Lower leg skin (tissue), 4 donors: Measurements from ENCODE around the gene SGF29. TPM values are rescaled to one million over a fixed set of nuclear protein-coding genes. Genes with fewer than 3 reads are reported as not detected.
"Not testable (repeated sequence)": the region's sequence is repeated elsewhere in the genome, so short reads cannot be mapped to it uniquely, and the experiment has no call there.

Experiments
- DNase-seq, 2 donors: peaks; one replicate each; pipeline ENCODE4 v3.0.0-alpha.2; 2019; ENCODE audit warnings: low spot score in 2 of 2
- H3K4me3 ChIP-seq: fragments of 200-600 bp; sonication (generic); 2 replicates; pipeline ENCODE4 v1.5.1; 2017; ENCODE audit warnings: mild to moderate bottlenecking, low read depth; ENCODE audit not compliant: poor library complexity, severe bottlenecking
- POLR2A ChIP-seq, 2 donors: fragments of 450-650 bp; IDR thresholded peaks; one replicate each; pipeline ENCODE4 v1.6.1; 2016 to 2017; ENCODE audit warnings: antibody characterized with exemption in 2 of 2, mild to moderate bottlenecking in 1 of 2, moderate library complexity in 1 of 2
- WGBS, 2 donors: methylation state at CpG; one replicate each; pipeline ENCODE4 v1.1.5; 2018; 5-methylcytosine and 5-hydroxymethylcytosine counted together
- intact Hi-C: fragments of 100-400 bp; cut with DNase I; formaldehyde crosslinking; loops from one replicate; pipeline ENCODE4 v1.15.0; 2023; ENCODE audit warnings: low total_unique reads
- total RNA-seq, 4 donors: library from RNA; depleted of rRNA; stranded (reverse); fragments of >200 nt; gene quantifications; one replicate each; pipeline ENCODE4 v1.1.0, GENCODE V29; 2016
- TF ChIP-seq, protein P1 (sequence below), 3 donors: fragments of 450-650 bp; IDR thresholded peaks; one replicate each; pipeline ENCODE4 v1.5.1; 2016; ENCODE audit warnings: antibody characterized with exemption in 3 of 3, mild to moderate bottlenecking in 3 of 3, moderate library complexity in 2 of 3

SGF29 gene
- total RNA-seq, 4 donors from 2014 or later = 16.7 to 29.9 (median 26.8) TPM

DNA sequence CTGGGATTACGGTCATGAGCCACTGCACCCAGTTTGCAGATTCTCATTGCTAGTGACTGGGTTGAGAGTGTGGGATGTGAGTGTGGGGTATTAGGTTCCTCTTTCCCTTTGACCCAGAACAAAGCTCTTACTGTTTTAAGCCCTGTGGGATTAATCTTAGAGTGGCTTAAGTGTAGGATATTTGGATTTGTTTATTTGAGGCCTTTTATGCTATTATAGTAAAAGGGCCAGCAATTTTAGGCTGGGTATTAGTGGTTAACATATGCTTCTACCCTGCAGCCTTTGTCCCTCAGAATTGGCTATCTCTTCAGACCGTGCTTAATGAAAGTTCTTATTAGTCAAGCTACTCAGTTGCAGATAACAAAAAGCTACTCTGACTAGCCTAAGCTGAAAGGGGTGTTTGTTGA, 3.2 kb downstream of the SGF29 start:
- H3K4me3 ChIP-seq = no peak overlapping the region
- TF ChIP-seq, protein P1, sequence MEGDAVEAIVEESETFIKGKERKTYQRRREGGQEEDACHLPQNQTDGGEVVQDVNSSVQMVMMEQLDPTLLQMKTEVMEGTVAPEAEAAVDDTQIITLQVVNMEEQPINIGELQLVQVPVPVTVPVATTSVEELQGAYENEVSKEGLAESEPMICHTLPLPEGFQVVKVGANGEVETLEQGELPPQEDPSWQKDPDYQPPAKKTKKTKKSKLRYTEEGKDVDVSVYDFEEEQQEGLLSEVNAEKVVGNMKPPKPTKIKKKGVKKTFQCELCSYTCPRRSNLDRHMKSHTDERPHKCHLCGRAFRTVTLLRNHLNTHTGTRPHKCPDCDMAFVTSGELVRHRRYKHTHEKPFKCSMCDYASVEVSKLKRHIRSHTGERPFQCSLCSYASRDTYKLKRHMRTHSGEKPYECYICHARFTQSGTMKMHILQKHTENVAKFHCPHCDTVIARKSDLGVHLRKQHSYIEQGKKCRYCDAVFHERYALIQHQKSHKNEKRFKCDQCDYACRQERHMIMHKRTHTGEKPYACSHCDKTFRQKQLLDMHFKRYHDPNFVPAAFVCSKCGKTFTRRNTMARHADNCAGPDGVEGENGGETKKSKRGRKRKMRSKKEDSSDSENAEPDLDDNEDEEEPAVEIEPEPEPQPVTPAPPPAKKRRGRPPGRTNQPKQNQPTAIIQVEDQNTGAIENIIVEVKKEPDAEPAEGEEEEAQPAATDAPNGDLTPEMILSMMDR (IDR thresholded peaks at IDR 0.05) = no peak
- no peak for TF ChIP-seq POLR2A (IDR thresholded peaks at IDR 0.05)
- no peak for DNase-seq
- WGBS, 2 donors = 94 to 96% methylated on average over 2 of the region's 2 CpGs
- intact Hi-C loops = no loop called here

DNA sequence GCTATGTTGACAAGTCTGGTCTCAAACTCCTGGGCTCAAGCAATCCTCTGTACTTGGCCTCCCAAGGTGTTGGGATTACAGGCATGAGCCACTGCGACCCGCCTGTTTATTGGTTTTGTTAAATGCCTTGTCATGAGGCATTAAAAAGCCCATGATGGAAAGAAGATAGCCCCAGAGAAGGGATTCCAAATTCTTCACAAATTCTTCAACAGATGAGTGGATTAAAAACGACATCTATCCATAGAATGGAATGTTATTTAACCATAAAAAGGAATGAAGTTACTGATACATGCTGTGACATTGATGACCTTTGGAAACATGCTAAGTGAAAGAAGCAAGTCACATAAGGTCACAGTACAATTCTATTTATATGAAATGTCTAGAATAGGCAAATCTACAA, 4.7 kb downstream of the SGF29 start:
- intact Hi-C loops = no loop called here
- DNase-seq = no peak
- TF ChIP-seq POLR2A (IDR thresholded peaks at IDR 0.05) = no peak
- TF ChIP-seq, protein P1 (IDR thresholded peaks at IDR 0.05) = no peak
- H3K4me3 ChIP-seq = no peak overlapping the region
- 77 to 91% methylated on average over 3 of the region's 3 CpGs for WGBS, 2 donors

DNA sequence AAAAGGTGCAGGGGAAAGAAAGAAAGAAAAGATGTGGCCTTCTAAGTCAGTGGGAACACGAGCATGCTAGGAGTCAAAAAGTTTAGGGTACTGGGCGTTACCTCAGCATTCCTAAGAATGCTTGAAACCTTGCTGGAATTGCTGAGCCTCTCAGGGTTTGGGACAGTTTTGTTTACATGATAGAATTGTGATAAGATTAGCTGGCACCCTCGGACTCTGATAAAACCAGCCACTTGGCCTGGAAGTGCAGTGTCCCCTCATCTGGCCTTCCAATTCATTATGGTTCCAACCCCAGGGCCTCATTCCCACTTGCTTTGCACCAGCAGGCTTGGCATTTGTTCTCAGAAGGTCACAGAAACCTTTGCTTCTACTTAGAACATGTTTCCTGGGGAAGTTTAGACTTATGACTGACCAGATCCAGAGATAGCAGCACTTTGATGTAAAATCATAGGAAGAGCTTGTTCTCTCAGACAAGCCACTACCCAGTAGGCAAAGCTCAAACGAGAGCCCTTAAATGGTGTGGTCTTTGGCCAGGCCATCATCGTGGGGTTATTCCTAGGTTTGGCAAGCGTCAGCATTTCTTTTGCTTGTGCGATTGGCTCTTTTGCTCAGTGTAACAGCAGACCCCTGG, 8.0 kb downstream of the SGF29 start:
- DNase-seq = no peak
- TF ChIP-seq, protein P1 (IDR thresholded peaks at IDR 0.05) = no peak
- no peak for TF ChIP-seq POLR2A (IDR thresholded peaks at IDR 0.05)
- intact Hi-C loops = no loop called here
- H3K4me3 ChIP-seq = no peak overlapping the region
- 76 to 83% methylated on average over 7 of the region's 7 CpGs for WGBS, 2 donors

DNA sequence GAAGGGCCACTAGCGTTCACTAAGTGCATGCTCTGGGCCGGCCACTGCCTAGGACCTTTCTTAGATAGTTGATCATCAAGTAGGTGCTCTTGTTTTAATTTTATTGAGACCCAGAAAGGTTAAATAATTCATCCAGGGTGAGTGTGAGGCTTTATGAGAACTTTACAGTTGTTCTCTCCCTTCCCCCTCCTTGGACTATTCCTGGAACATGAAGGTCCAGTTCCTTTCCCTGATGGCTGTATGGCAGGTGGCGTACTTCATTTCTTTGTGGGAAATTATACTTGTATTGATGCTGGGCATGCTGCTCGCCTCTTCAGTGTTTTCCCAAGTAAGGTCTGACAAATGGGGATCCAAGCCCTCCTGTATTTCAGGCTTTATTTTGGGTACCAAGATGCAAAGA, 8.5 kb downstream of the SGF29 start:
- H3K4me3 ChIP-seq = no peak overlapping the region
- DNase-seq = no peak
- 95 to 96% methylated on average over 4 of the region's 4 CpGs for WGBS, 2 donors
- no peak for TF ChIP-seq POLR2A (IDR thresholded peaks at IDR 0.05)
- TF ChIP-seq, protein P1 (IDR thresholded peaks at IDR 0.05) = no peak
- intact Hi-C loops = no loop called here

DNA sequence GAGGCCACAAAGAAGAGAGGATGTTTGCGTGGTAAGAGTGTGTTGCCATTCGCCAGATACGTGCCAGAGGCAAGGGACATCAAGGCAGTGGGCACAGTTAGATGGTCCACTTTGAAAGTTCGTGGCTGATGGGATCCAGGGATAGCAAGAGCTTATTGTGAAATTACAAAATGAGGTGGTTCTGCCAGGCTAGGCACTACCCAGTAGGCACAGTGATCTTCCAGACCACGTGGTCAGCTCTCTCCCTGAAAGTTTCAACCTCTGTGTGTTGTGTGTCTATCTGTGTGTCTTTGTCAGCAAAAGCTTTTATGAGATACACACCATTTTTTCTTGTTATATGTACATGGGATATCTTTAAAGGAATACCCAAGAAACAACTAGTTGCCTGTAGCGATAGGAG, 9.5 kb downstream of the SGF29 start:
- DNase-seq = no peak
- no peak overlapping the region for H3K4me3 ChIP-seq
- WGBS, 2 donors = 89 to 93% methylated on average over 6 of the region's 6 CpGs
- intact Hi-C loops = no loop called here
- TF ChIP-seq, protein P1 (IDR thresholded peaks at IDR 0.05) = no peak
- no peak for TF ChIP-seq POLR2A (IDR thresholded peaks at IDR 0.05)

DNA sequence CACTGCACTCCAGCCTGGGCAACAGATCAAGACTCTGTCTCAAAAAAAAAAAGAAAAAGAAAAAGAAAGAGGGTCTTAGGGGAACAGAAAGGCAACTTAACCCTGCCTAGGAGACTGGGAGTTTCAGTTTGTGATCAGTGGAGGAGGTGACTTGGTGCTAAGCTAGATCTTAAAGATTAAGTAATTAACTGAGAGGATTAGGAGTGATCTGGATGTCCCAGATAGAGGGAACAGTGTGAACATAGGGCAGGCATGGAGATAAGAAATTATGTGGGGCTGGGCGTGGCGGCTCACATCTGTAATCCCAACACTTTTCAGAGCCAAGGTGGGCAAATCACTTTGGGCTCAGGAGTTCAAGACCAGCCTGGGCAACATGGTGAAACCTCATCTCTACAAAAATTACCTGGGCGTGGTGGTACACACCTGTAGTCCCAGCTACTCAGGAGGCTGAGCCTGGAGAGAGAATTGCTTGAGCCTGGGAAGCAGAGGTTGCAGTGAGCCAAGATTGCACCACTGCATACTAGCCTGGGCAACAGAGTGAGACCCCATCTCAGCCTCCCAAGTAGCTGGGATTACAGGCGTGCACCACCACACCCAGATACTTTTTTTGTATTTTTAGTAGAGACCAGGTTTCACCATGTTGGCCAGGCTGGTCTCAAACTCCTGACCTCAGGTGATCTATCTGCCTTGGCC, 12.7 kb downstream of the SGF29 start:
- 98% methylated on average over 4 of the region's 4 CpGs for WGBS, 2 donors
- H3K4me3 ChIP-seq, intact Hi-C loops, DNase-seq: not testable (repeated sequence)
